H1 (cell line): ENCODE data around the gene RBBP8. TPM values are rescaled to one million over a fixed set of nuclear protein-coding genes. Genes with fewer than 3 reads are reported as not detected.

Experiments
- CTCF ChIA-PET: fragments of 300-600 bp; sonication (Branson Sonifier 250); formaldehyde crosslinking; loops from one replicate; lab custom pipeline; 2021; ENCODE audit not compliant: partially characterized antibody; lab: Charles Lee
- POLR2A ChIA-PET: fragments of 300-600 bp; sonication (Branson Sonifier 250); formaldehyde crosslinking; loops from one replicate; lab custom pipeline; 2021; ENCODE audit warnings: inconsistent platforms; ENCODE audit not compliant: partially characterized antibody; lab: Charles Lee
- DNase-seq, 2 experiments: peaks; one replicate each; pipeline versions ENCODE4 v3.0.0 to v3.0.0-alpha.2; 2010 to 2022; ENCODE audit warnings: low spot score in 2 of 2, low read depth in 1 of 2, mixed read lengths in 1 of 2
- FAIRE-seq: peaks from 2 replicates; lab custom pipeline; 2011; peaks lifted over from hg19 to GRCh38; lab: Jason Lieb, UNC
- H2AFZ ChIP-seq: 2 replicates; pipeline ENCODE4 v1.8.1; 2012; ENCODE audit warnings: low read length, inconsistent platforms
- H2AK5ac ChIP-seq: 2 replicates; pipeline ENCODE4 v1.6.1; 2013; ENCODE audit warnings: low read depth, low read length
- H2BK120ac ChIP-seq: replicated peaks from 2 replicates; pipeline ENCODE3; 2013; ENCODE audit warnings: low read depth, low read length, inconsistent platforms
- H2BK12ac ChIP-seq: 2 replicates; pipeline ENCODE4 v1.6.1; 2013; ENCODE audit warnings: low read depth, low read length
- H2BK15ac ChIP-seq: 2 replicates; pipeline ENCODE4 v1.6.1; 2013; ENCODE audit warnings: low read length
- H2BK20ac ChIP-seq: 2 replicates; pipeline ENCODE4 v1.6.1; 2013; ENCODE audit warnings: low read length
- H2BK5ac ChIP-seq: 2 replicates; pipeline ENCODE4 v1.6.1; 2013; ENCODE audit warnings: low read depth, low read length
- H3K14ac ChIP-seq: 2 replicates; pipeline ENCODE4 v1.6.1; 2013; ENCODE audit warnings: inconsistent platforms; ENCODE audit not compliant: insufficient read length
- H3K18ac ChIP-seq: 2 replicates; pipeline ENCODE4 v1.6.1; 2013; ENCODE audit warnings: low read length; ENCODE audit errors: extremely low read depth
- H3K23ac ChIP-seq: 2 replicates; pipeline ENCODE4 v1.6.1; 2013; ENCODE audit warnings: inconsistent platforms; ENCODE audit not compliant: insufficient read length
- H3K23me2 ChIP-seq: 2 replicates; pipeline ENCODE4 v1.6.1; 2013; ENCODE audit warnings: low read depth, low read length
- H3K27ac ChIP-seq: 2 replicates; pipeline ENCODE4 v1.6.1; 2011; ENCODE audit warnings: low read depth, low read length, inconsistent platforms
- H3K27me3 ChIP-seq, 4 experiments: replicated peaks in 1 of 4; 1 replicate in 1 of 4; 2 replicates in 3 of 4; pipeline versions ENCODE4 v1.6.1 to v1.8.1; 2011 to 2013; ENCODE audit warnings: low read length in 3 of 4, mild to moderate bottlenecking in 3 of 4, inconsistent platforms in 2 of 4, mixed read lengths in 2 of 4, moderate library complexity in 1 of 4; ENCODE audit not compliant: control insufficient read depth in 3 of 4, insufficient read depth in 3 of 4; ENCODE audit errors: extremely low read depth in 1 of 4
- H3K36me3 ChIP-seq, 4 experiments: 2 replicates each; pipeline versions ENCODE4 v1.6.1 to v1.8.1; 2011 to 2013; ENCODE audit warnings: mild to moderate bottlenecking in 4 of 4, low read length in 3 of 4, moderate library complexity in 2 of 4, control low read depth in 1 of 4, inconsistent platforms in 1 of 4; ENCODE audit not compliant: insufficient read depth in 4 of 4, control insufficient read depth in 2 of 4
- H3K4ac ChIP-seq: replicated peaks from 2 replicates; pipeline ENCODE3; 2013; ENCODE audit warnings: low read length, low read depth, mixed read lengths, inconsistent platforms; ENCODE audit not compliant: insufficient read length
- H3K4me1 ChIP-seq, 4 experiments: replicated peaks in 1 of 4; 1 replicate in 1 of 4; 2 replicates in 3 of 4; pipeline versions ENCODE4 v1.6.1 to v1.8.1; 2011 to 2013; ENCODE audit warnings: low read length in 3 of 4, inconsistent platforms in 2 of 4, mixed read lengths in 1 of 4; ENCODE audit not compliant: insufficient read depth in 4 of 4, control insufficient read depth in 3 of 4
- H3K4me2 ChIP-seq, 2 experiments: 2 replicates each; pipeline versions ENCODE4 v1.6.1 to v1.8.1; 2011 to 2013; ENCODE audit warnings: low read depth in 2 of 2, low read length in 2 of 2, control low read depth in 1 of 2, inconsistent platforms in 1 of 2, mild to moderate bottlenecking in 1 of 2; ENCODE audit not compliant: insufficient read depth in 1 of 2
- H3K4me3 ChIP-seq, 4 experiments: fragments of 200-600, 300-600 bp in 1 of 4; sonication (generic), shearing (Covaris generic), sonication (Bioruptor Twin) in 1 of 4; 2 replicates each; pipeline versions ENCODE4 v1.5.1 to v1.8.1; 2011 to 2016; ENCODE audit warnings: low read length in 4 of 4, low read depth in 3 of 4, control low read depth in 2 of 4, inconsistent platforms in 2 of 4, mild to moderate bottlenecking in 2 of 4, mixed read lengths in 1 of 4, moderate library complexity in 1 of 4; ENCODE audit not compliant: insufficient read depth in 2 of 4; ENCODE audit errors: extremely low read depth in 1 of 4
- H3K56ac ChIP-seq: replicated peaks from 2 replicates; pipeline ENCODE3; 2013; ENCODE audit warnings: low read depth, mild to moderate bottlenecking, mixed read lengths, low read length, inconsistent platforms; ENCODE audit not compliant: insufficient read length
- H3K79me1 ChIP-seq: 2 replicates; pipeline ENCODE4 v1.6.1; 2013; ENCODE audit warnings: low read depth, low read length, control low read depth
- H3K79me2 ChIP-seq, 2 experiments: 2 replicates each; pipeline versions ENCODE4 v1.6.1 to v1.8.1; 2012 to 2013; ENCODE audit warnings: low read length in 2 of 2, mild to moderate bottlenecking in 2 of 2, inconsistent platforms in 1 of 2; ENCODE audit not compliant: insufficient read depth in 2 of 2, control insufficient read depth in 1 of 2
- H3K9ac ChIP-seq, 4 experiments: replicated peaks in 1 of 4; 1 replicate in 1 of 4; 2 replicates in 3 of 4; pipeline versions ENCODE4 v1.6.1 to v1.8.1; 2011 to 2013; ENCODE audit warnings: low read depth in 3 of 4, low read length in 3 of 4, control low read depth in 2 of 4, mild to moderate bottlenecking in 2 of 4, moderate library complexity in 2 of 4, inconsistent platforms in 1 of 4; ENCODE audit errors: extremely low read depth in 1 of 4
- H3K9me3 ChIP-seq, 2 experiments: 2 replicates each; pipeline versions ENCODE4 v1.6.1 to v1.8.1; 2012 to 2013; ENCODE audit warnings: mild to moderate bottlenecking in 2 of 2, moderate library complexity in 2 of 2, control low read depth in 1 of 2, inconsistent platforms in 1 of 2, low read depth in 1 of 2, low read length in 1 of 2, mixed read lengths in 1 of 2; ENCODE audit not compliant: insufficient read depth in 2 of 2
- H4K20me1 ChIP-seq, 2 experiments: replicated peaks in 1 of 2; 2 replicates each; pipeline versions ENCODE3 to v1.8.1; 2011 to 2013; ENCODE audit warnings: inconsistent platforms in 2 of 2, low read length in 2 of 2, mild to moderate bottlenecking in 1 of 2; ENCODE audit not compliant: insufficient read depth in 2 of 2, control insufficient read depth in 1 of 2
- H4K5ac ChIP-seq: 2 replicates; pipeline ENCODE4 v1.6.1; 2013; ENCODE audit warnings: low read length, low read depth, mixed read lengths, inconsistent platforms; ENCODE audit not compliant: insufficient read length
- H4K8ac ChIP-seq: 2 replicates; pipeline ENCODE4 v1.8.0; 2013; ENCODE audit warnings: mild to moderate bottlenecking, moderate library complexity, low read length, inconsistent platforms; ENCODE audit not compliant: insufficient read depth; ENCODE audit errors: extremely low read depth
- H4K91ac ChIP-seq: replicated peaks from 2 replicates; pipeline ENCODE3; 2013; ENCODE audit warnings: low read length, mixed read lengths, inconsistent platforms; ENCODE audit not compliant: insufficient read length
- E2F6 ChIP-seq: IDR thresholded peaks from 2 replicates; pipeline ENCODE4 v1.6.1; 2012; ENCODE audit warnings: inconsistent platforms
- JUN ChIP-seq: IDR thresholded peaks from 2 replicates; pipeline ENCODE4 v1.6.1; 2011; ENCODE audit warnings: low read depth, mild to moderate bottlenecking, improper control_type of control experiment, low read length
- KDM1A ChIP-seq: fragments of 200-600, 300-600 bp; sonication (generic); IDR thresholded peaks from 2 replicates; pipeline ENCODE4 v1.7.1; 2016; ENCODE audit warnings: mild to moderate bottlenecking, low read length, borderline replicate concordance
- SP1 ChIP-seq: IDR thresholded peaks from 2 replicates; pipeline ENCODE4 v1.6.1; 2011; ENCODE audit warnings: low read depth, low read length
- SRF ChIP-seq: IDR thresholded peaks from 2 replicates; pipeline ENCODE4 v1.6.1; 2011; ENCODE audit warnings: mild to moderate bottlenecking, low read depth, low read length, moderate library complexity
- TCF12 ChIP-seq: IDR thresholded peaks from 2 replicates; pipeline ENCODE4 v1.6.1; 2011; ENCODE audit warnings: low read depth, mild to moderate bottlenecking, low read length
- WGBS, 2 experiments: shearing (Covaris generic) in 1 of 2; methylation state at CpG; one replicate each; pipeline versions ENCODE4 v1.1.6 to v1.1.7; 2013 to 2015; ENCODE audit warnings: low lambda C conversion rate in 2 of 2, mixed read lengths in 2 of 2, inconsistent platforms in 1 of 2, low coverage in 1 of 2, missing lambda C conversion rate in 1 of 2; ENCODE audit not compliant: insufficient replicate concordance in 2 of 2, insufficient coverage in 1 of 2, insufficient read length in 1 of 2; ENCODE audit errors: extremely low coverage in 1 of 2, missing lambda C conversion rate in 1 of 2; 5-methylcytosine and 5-hydroxymethylcytosine counted together
- polyA plus RNA-seq, 7 experiments: library from polyadenylated mRNA; depleted of rRNA in 3 of 7; stranded (reverse) in 5 of 7; unstranded in 2 of 7; fragments of >200 nt in 5 of 7; fragments of 200-250 nt in 2 of 7; gene quantifications; 1 replicate in 5 of 7; 2 replicates in 1 of 7; 4 replicates in 1 of 7; pipeline versions ENCODE4 v1.2.1 to v1.2.3, GENCODE V29; 2011 to 2013; ENCODE audit warnings: missing spikeins in 2 of 7, mixed read lengths in 2 of 7
- total RNA-seq: library from RNA; stranded (reverse); fragmentation: NEBNext Ultra II Directional; extraction: Animal tissue kit (Norgen Biotek cat#: 25700); gene quantifications from 2 replicates; pipeline ENCODE4 v1.2.1, GENCODE V29; 2021

Gene RBBP8
- total and polyA plus RNA-seq, 2 of the 8 experiments (the other 6 are each of a cell fraction or from before 2014, with no cell fraction given), result 16.1 to 65.8 TPM

GRCh38 chr18:23063502-23063901 lies 130.4 kb downstream of the RBBP8 start:
- no peak overlapping the region for H3K27ac ChIP-seq
- no peak overlapping the region for H4K8ac ChIP-seq
- H2BK5ac ChIP-seq, result no peak overlapping the region
- no peak overlapping the region for H2BK20ac ChIP-seq
- TF ChIP-seq SRF, result no peak
- TF ChIP-seq KDM1A, result no peak
- no peak for TF ChIP-seq TCF12
- no peak for TF ChIP-seq JUN
- TF ChIP-seq SP1, result no peak
- TF ChIP-seq E2F6, result no peak
- H3K4me1 ChIP-seq, result no peaks in the 10 kb centered on the region
- CTCF ChIA-PET, result interaction anchor here (1.0 to 2.8 kb wide), 3 partner anchors 9 to 24 kb away, joined by 3 to 14 read pairs (median 3); no protein-coding TSS in a partner anchor
- peaks cover 0 to 2% (median 0%) of the 10 kb centered on the region in 4 experiments; a peak in 2 of 8 replicates for H3K36me3 ChIP-seq
- no peaks in the 10 kb centered on the region for H3K79me2 ChIP-seq
- no peak overlapping the region for H2BK15ac ChIP-seq
- H3K4me3 ChIP-seq, result no peak overlapping the region
- no peaks in the 10 kb centered on the region for H3K23me2 ChIP-seq
- H3K9me3 ChIP-seq, result 0 out of 4 replicates have a peak, but pooled peaks cover 2 to 4% of the 10 kb centered on the region in 2 experiments
- no peak for DNase-seq
- H3K4me2 ChIP-seq, result no peak overlapping the region
- H3K79me1 ChIP-seq, result no peaks in the 10 kb centered on the region
- no peak overlapping the region for H4K91ac ChIP-seq
- H2AK5ac ChIP-seq, result no peak overlapping the region
- no peaks in the 10 kb centered on the region for H3K27me3 ChIP-seq
- no peak overlapping the region for H3K56ac ChIP-seq
- H2BK12ac ChIP-seq, result no peak overlapping the region
- H3K4ac ChIP-seq, result no peak overlapping the region
- H3K23ac ChIP-seq, result no peak overlapping the region
- no peak overlapping the region for H2AFZ ChIP-seq
- H3K14ac ChIP-seq, result no peak overlapping the region
- FAIRE-seq, result no peak
- POLR2A ChIA-PET, result interaction anchor here (0.6 kb wide), 1 partner anchor 163 kb away, joined by 4 read pairs; no protein-coding TSS in a partner anchor
- H2BK120ac ChIP-seq, result no peak overlapping the region
- no peak overlapping the region for H3K9ac ChIP-seq
- no peak overlapping the region for H4K5ac ChIP-seq
- no peaks in the 10 kb centered on the region for H4K20me1 ChIP-seq
- no peak overlapping the region for H3K18ac ChIP-seq
- 88% methylated on average over 6 of the region's 6 CpGs; no CpG with 5 or more reads in 1 of the 2 experiments for WGBS, 2 experiments
